H9 (cell line): ENCODE data around the gene ZNF680. TPM values are rescaled to one million over a fixed set of nuclear protein-coding genes. Genes with fewer than 3 reads are reported as not detected.

Experiments used
- DNase-seq: peaks from one replicate; pipeline ENCODE4 v3.0.0-alpha.2; 2017
- H2AFZ ChIP-seq: one replicate; pipeline ENCODE4 v1.6.1; 2013; ENCODE audit warnings: mild to moderate bottlenecking, low read length, control low read depth, moderate library complexity
- H2AK5ac ChIP-seq: 2 replicates; pipeline ENCODE4 v1.6.1; 2013; ENCODE audit warnings: low read length, control low read depth, mixed read lengths; ENCODE audit not compliant: insufficient read length
- H2BK120ac ChIP-seq: one replicate; pipeline ENCODE4 v1.6.1; 2013; ENCODE audit warnings: low read depth, mild to moderate bottlenecking, low read length, control low read depth, inconsistent platforms; ENCODE audit not compliant: poor library complexity, severe bottlenecking
- H2BK12ac ChIP-seq: 2 replicates; pipeline ENCODE4 v1.6.1; 2013; ENCODE audit warnings: low read length, control low read depth, mixed read lengths, low read depth; ENCODE audit not compliant: insufficient read length
- H2BK15ac ChIP-seq: 2 replicates; pipeline ENCODE4 v1.6.1; 2013; ENCODE audit warnings: low read depth, low read length, control low read depth
- H2BK20ac ChIP-seq: one replicate; pipeline ENCODE4 v1.6.1; 2013; ENCODE audit warnings: low read depth, mild to moderate bottlenecking, low read length, control low read depth, inconsistent platforms; ENCODE audit not compliant: poor library complexity, severe bottlenecking
- H2BK5ac ChIP-seq: 2 replicates; pipeline ENCODE4 v1.6.1; 2013; ENCODE audit warnings: low read length, control low read depth, mixed read lengths; ENCODE audit not compliant: insufficient read length
- H3K14ac ChIP-seq: 2 replicates; pipeline ENCODE4 v1.6.1; 2013; ENCODE audit warnings: low read length, control low read depth; ENCODE audit not compliant: insufficient read depth
- H3K18ac ChIP-seq: 2 replicates; pipeline ENCODE4 v1.6.1; 2013; ENCODE audit warnings: low read depth, mild to moderate bottlenecking, mixed read lengths, low read length, control low read depth; ENCODE audit not compliant: insufficient read length
- H3K23ac ChIP-seq: 2 replicates; pipeline ENCODE4 v1.6.1; 2013; ENCODE audit warnings: low read length, control low read depth, mixed read lengths, low read depth; ENCODE audit not compliant: insufficient read length
- H3K23me2 ChIP-seq: 2 replicates; pipeline ENCODE4 v1.6.1; 2013; ENCODE audit warnings: low read depth, mild to moderate bottlenecking, mixed read lengths, low read length, control low read depth; ENCODE audit not compliant: insufficient read length, poor library complexity, severe bottlenecking
- H3K27ac ChIP-seq: 2 replicates; pipeline ENCODE4 v1.5.1; 2013; ENCODE audit warnings: low read length, control low read depth, mixed read lengths, low read depth; ENCODE audit not compliant: insufficient read length
- H3K27me3 ChIP-seq: 2 replicates; pipeline ENCODE4 v1.6.1; 2013; ENCODE audit warnings: low read length, control low read depth, inconsistent platforms; ENCODE audit not compliant: insufficient read depth
- H3K4ac ChIP-seq: 2 replicates; pipeline ENCODE4 v1.6.1; 2013; ENCODE audit warnings: low read depth, mild to moderate bottlenecking, control low read depth, inconsistent platforms, low read length, moderate library complexity
- H3K4me1 ChIP-seq: 2 replicates; pipeline ENCODE4 v1.6.1; 2013; ENCODE audit warnings: low read length, control low read depth, inconsistent platforms; ENCODE audit not compliant: insufficient read depth
- H3K4me2 ChIP-seq: 2 replicates; pipeline ENCODE4 v1.6.1; 2013; ENCODE audit warnings: low read length, control low read depth, mixed read lengths; ENCODE audit not compliant: insufficient read length, insufficient read depth
- H3K56ac ChIP-seq: 2 replicates; pipeline ENCODE4 v1.6.1; 2013; ENCODE audit warnings: low read depth, mild to moderate bottlenecking, mixed read lengths, low read length, control low read depth; ENCODE audit not compliant: insufficient read length
- H3K79me1 ChIP-seq: 2 replicates; pipeline ENCODE4 v1.6.1; 2013; ENCODE audit warnings: low read depth, mild to moderate bottlenecking, moderate library complexity, low read length, control low read depth, inconsistent platforms; ENCODE audit not compliant: insufficient read depth, poor library complexity, severe bottlenecking
- H3K79me2 ChIP-seq: 2 replicates; pipeline ENCODE4 v1.6.1; 2013; ENCODE audit warnings: low read length, control low read depth, inconsistent platforms; ENCODE audit not compliant: insufficient read depth
- H3K9ac ChIP-seq: 2 replicates; pipeline ENCODE4 v1.6.1; 2013; ENCODE audit warnings: low read length, control low read depth, mixed read lengths; ENCODE audit not compliant: insufficient read length; ENCODE audit errors: extremely low read depth
- H3K9me3 ChIP-seq: one replicate; pipeline ENCODE4 v1.6.1; 2013; ENCODE audit warnings: low read depth, low read length, inconsistent platforms; ENCODE audit not compliant: control insufficient read depth
- H3T11ph ChIP-seq: one replicate; pipeline ENCODE4 v1.6.1; 2013; ENCODE audit warnings: mild to moderate bottlenecking, low read length, control low read depth, inconsistent platforms
- H4K20me1 ChIP-seq: one replicate; pipeline ENCODE4 v1.6.1; 2013; ENCODE audit not compliant: control insufficient read depth, insufficient read length, insufficient read depth
- H4K5ac ChIP-seq: 2 replicates; pipeline ENCODE4 v1.6.1; 2013; ENCODE audit warnings: low read depth, mild to moderate bottlenecking, mixed read lengths, low read length, control low read depth; ENCODE audit not compliant: insufficient read length
- H4K8ac ChIP-seq: replicated peaks from 2 replicates; pipeline ENCODE4 v1.6.1; 2013; ENCODE audit warnings: low read length, control low read depth, mixed read lengths, low read depth; ENCODE audit not compliant: insufficient read length
- H4K91ac ChIP-seq: 2 replicates; pipeline ENCODE4 v1.6.1; 2013; ENCODE audit warnings: low read depth, mild to moderate bottlenecking, moderate library complexity, mixed read lengths, low read length, control low read depth; ENCODE audit not compliant: insufficient read length
- H3K27ac Mint-ChIP-seq, 3 experiments: 2 replicates in 2 of 3; 3 replicates in 1 of 3; pipeline ENCODE4 v1.8.0; 2020 to 2021; ENCODE audit warnings: mixed read lengths in 3 of 3, mild to moderate bottlenecking in 1 of 3, moderate library complexity in 1 of 3
- H3K27me3 Mint-ChIP-seq: 2 replicates; pipeline ENCODE4 v1.8.0; 2021; ENCODE audit warnings: low read depth, mild to moderate bottlenecking, moderate library complexity, mixed read lengths
- H3K36me3 Mint-ChIP-seq, 3 experiments: 2 replicates in 2 of 3; 3 replicates in 1 of 3; pipeline ENCODE4 v1.8.0; 2020 to 2021; ENCODE audit warnings: low read depth in 3 of 3, mixed read lengths in 3 of 3; ENCODE audit not compliant: insufficient read depth in 1 of 3
- H3K4me1 Mint-ChIP-seq, 2 experiments: 2 replicates each; pipeline ENCODE4 v1.8.0; 2020; ENCODE audit warnings: mixed read lengths in 2 of 2
- H3K4me3 Mint-ChIP-seq, 2 experiments: 2 replicates in 1 of 2; 3 replicates in 1 of 2; pipeline ENCODE4 v1.8.0; 2020 to 2021; ENCODE audit warnings: mild to moderate bottlenecking in 2 of 2, mixed read lengths in 2 of 2, moderate library complexity in 1 of 2
- H3K9me3 Mint-ChIP-seq, 2 experiments: 2 replicates in 1 of 2; 3 replicates in 1 of 2; pipeline ENCODE4 v1.8.0; 2020; ENCODE audit warnings: mild to moderate bottlenecking in 2 of 2, mixed read lengths in 2 of 2, moderate library complexity in 1 of 2
- WGBS: extraction: QIAGEN DNeasy Blood & Tissue Kit; methylation state at CpG from one replicate; pipeline ENCODE4 v1.1.7; 2013; ENCODE audit warnings: missing lambda C conversion rate, low lambda C conversion rate, mixed read lengths; ENCODE audit not compliant: insufficient read length; ENCODE audit errors: extremely low coverage; 5-methylcytosine and 5-hydroxymethylcytosine counted together
- total RNA-seq: library from RNA; stranded (reverse); gene quantifications from 2 replicates; pipeline ENCODE4 v1.2.1, GENCODE V29; 2021
- TF ChIP-seq, protein P1 (sequence below): fragments of 200-600 bp; sonication (generic); conservative IDR thresholded peaks from 3 replicates; pipeline ENCODE4 v1.8.0; 2021; ENCODE audit warnings: antibody characterized with exemption, mild to moderate bottlenecking

The ZNF680 gene
- total RNA-seq, 1 experiment from 2014 or later: 21.3 TPM

DNA sequence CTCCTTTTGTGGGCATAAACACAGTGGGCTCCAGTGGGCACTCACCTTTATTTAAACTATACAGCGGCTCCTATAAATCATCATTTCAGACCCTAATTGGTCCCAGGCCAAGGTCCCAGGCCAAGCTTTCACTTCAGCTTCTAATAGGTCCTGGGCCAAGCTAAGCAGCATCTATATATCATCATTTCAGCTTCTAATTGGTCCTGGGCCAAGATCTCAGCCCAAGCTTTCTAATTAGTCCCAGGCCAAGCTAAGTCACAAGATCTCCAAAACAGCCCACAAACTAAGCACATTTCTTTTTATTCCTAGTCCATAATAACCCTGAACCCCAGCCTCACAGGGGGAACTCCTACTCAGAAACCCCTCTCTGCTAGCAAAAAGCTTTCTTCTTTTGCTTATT lies 47.1 kb downstream of the ZNF680 start:
- no peak overlapping the region for H2BK120ac ChIP-seq

More for the DNA sequence above, 47.1 kb downstream of the ZNF680 start:
- H3K9me3 Mint-ChIP-seq: peaks cover 82 to 89% of the 10 kb centered on the region in 2 experiments
- no peak overlapping the region for H4K5ac ChIP-seq
- no peak overlapping the region for H2BK20ac ChIP-seq
- no peak overlapping the region for H3K4ac ChIP-seq
- no peak overlapping the region for H3K4me3 Mint-ChIP-seq
- H3K23me2 ChIP-seq: no peaks in the 10 kb centered on the region
- no peak overlapping the region for H3K14ac ChIP-seq
- no peak overlapping the region for H2BK5ac ChIP-seq
- peaks cover 47 to 85% (median 82%) of the 10 kb centered on the region in 3 experiments for H3K36me3 Mint-ChIP-seq
- no peaks in the 10 kb centered on the region for H3K4me1 ChIP-seq
- H3K79me2 ChIP-seq: 0 out of 2 replicates have a peak, but pooled peaks cover 1% of the 10 kb centered on the region
- H3K27ac Mint-ChIP-seq: no peak overlapping the region
- peaks cover 29% of the 10 kb centered on the region for H3K9me3 ChIP-seq
- H3K23ac ChIP-seq: no peak overlapping the region
- H3K79me1 ChIP-seq: no peaks in the 10 kb centered on the region
- no peak overlapping the region for H2BK12ac ChIP-seq
- H4K91ac ChIP-seq: no peak overlapping the region
- H3K4me1 Mint-ChIP-seq: no peaks in the 10 kb centered on the region
- H3K18ac ChIP-seq: no peak overlapping the region
- no peak overlapping the region for H3K4me2 ChIP-seq
- no peak overlapping the region for H3T11ph ChIP-seq
- DNase-seq: no peak
- no peak overlapping the region for H2AFZ ChIP-seq
- H3K27ac ChIP-seq: no peak overlapping the region
- TF ChIP-seq, protein P1, sequence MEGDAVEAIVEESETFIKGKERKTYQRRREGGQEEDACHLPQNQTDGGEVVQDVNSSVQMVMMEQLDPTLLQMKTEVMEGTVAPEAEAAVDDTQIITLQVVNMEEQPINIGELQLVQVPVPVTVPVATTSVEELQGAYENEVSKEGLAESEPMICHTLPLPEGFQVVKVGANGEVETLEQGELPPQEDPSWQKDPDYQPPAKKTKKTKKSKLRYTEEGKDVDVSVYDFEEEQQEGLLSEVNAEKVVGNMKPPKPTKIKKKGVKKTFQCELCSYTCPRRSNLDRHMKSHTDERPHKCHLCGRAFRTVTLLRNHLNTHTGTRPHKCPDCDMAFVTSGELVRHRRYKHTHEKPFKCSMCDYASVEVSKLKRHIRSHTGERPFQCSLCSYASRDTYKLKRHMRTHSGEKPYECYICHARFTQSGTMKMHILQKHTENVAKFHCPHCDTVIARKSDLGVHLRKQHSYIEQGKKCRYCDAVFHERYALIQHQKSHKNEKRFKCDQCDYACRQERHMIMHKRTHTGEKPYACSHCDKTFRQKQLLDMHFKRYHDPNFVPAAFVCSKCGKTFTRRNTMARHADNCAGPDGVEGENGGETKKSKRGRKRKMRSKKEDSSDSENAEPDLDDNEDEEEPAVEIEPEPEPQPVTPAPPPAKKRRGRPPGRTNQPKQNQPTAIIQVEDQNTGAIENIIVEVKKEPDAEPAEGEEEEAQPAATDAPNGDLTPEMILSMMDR: no peak
- no CpG with 5 or more reads among the region's 1 CpG for WGBS
- H3K27me3 Mint-ChIP-seq: no peaks in the 10 kb centered on the region; the same call in none of the 2 replicates
- no peak overlapping the region for H2BK15ac ChIP-seq
- no peak overlapping the region for H3K56ac ChIP-seq
- H2AK5ac ChIP-seq: no peak overlapping the region
- no peaks in the 10 kb centered on the region for H4K20me1 ChIP-seq
- no peaks in the 10 kb centered on the region for H3K27me3 ChIP-seq
- H3K9ac ChIP-seq: no peak overlapping the region
- no peak overlapping the region for H4K8ac ChIP-seq
